Pulmonary artery endothelial cell (primary cell): Measurements from ENCODE around the gene SVIL. TPM values are rescaled to one million over a fixed set of nuclear protein-coding genes. Genes with fewer than 3 reads are reported as not detected.
"Not testable (repeated sequence)": the region's sequence is repeated elsewhere in the genome, so short reads cannot be mapped to it uniquely, and the experiment has no call there.

ENCODE experiments used
- DNase-seq: peaks from one replicate; pipeline ENCODE4 v3.0.0-alpha.2; 2011; ENCODE audit warnings: low read depth, low spot score
- total RNA-seq: library from RNA; depleted of rRNA; stranded (reverse); fragments of >200 nt; gene quantifications from 2 replicates; pipeline ENCODE4 v1.2.3, GENCODE V29; 2014

Gene SVIL
- total RNA-seq, 1 donor from 2014 or later: 67.4 TPM

- DNase-seq: no peak
Observed at GRCh38 chr10:29622382-29622922, 12.3 kb downstream of the SVIL start.

DNA sequence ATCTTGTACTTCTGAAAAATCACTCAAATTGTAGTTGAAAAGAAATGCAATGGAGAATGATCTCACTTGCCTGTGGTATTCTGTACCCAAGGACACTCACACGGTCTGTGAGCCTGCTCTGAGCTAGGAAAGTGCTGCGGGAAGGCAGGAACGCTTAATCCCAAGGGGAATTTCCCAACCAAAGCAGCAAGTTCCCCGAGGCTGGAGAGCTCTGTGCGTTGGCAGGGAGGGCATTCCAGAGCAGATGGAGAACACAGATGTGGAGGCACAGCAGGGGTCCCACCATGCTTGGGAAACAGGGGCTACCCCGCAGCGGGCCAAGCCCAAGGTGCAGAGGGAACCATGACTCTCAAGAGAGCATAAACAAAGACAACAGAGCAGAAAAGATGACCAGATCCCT is 13.6 kb downstream of the SVIL start:
- no peak for DNase-seq

- DNase-seq: no peak
Observed at GRCh38 chr10:29620112-29620690, 14.6 kb downstream of the SVIL start.

- DNase-seq: no peak
Observed at GRCh38 chr10:29619241-29619669, 15.5 kb downstream of the SVIL start.

DNA sequence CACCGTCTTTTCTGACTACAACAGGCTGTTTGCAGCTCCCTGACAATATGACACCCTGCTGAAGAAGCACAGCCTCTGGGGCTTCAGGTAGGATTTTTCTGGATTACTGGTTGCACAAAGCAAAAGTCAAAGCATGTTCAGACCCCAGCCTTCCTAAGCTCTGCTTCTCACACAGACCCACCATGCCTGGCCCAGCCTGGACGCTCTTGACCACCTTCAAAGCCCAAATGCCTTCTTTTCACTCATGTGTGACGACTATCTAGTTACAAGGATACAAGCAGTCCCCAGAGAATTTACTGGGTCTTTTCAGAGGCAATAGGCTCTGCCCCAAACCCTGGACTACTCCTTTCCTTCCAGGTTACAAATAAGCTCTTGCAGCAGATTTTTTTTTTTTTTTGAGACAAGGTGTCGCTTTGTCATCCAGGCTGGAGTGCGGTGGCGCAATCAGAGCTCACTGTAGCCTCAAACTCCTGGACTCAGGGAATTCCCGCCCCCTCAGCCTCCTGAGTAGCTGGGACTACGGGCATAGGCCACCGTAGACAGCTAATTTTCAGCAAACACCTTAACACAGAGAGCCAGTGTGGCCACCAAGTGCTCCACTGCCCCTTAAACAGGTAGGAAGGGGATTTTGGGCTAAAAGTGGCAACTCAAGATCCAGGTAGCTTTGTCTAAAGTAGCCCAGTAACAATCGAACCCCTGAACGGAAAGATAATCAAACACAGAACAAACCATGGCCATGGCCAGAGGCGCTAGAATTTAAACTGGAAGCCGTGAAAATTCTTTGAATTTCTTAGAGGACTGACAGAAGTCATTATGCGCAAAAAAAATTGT is 16.2 kb downstream of the SVIL start:
- DNase-seq: no peak

DNA sequence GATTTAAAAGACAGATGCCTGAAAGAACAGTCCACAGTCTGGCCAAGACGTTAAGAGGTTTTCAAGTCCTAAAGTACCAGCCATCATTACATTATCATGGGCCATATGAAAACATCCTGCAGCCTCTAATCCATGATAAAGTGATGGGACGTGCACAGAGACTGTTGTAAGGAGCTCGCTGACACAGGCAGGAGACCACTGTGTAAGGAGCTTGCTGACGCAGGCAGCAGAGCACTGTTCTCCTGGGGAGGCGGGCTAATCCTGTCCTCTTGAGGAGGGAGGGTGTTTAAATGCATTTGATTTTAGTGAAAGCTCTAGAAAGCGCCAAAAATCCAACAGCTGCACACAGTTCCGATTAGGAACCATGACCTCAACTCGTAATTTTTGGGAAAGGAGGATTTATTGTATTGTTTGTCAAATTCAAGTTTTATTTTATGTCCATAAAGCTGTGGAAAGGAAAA is 16.9 kb downstream of the SVIL start:
- DNase-seq: no peak

- no peak for DNase-seq
Observed at GRCh38 chr10:29616542-29616941, 18.2 kb downstream of the SVIL start.

- no peak for DNase-seq
Observed at GRCh38 chr10:29615195-29615594, 19.6 kb downstream of the SVIL start.

DNA sequence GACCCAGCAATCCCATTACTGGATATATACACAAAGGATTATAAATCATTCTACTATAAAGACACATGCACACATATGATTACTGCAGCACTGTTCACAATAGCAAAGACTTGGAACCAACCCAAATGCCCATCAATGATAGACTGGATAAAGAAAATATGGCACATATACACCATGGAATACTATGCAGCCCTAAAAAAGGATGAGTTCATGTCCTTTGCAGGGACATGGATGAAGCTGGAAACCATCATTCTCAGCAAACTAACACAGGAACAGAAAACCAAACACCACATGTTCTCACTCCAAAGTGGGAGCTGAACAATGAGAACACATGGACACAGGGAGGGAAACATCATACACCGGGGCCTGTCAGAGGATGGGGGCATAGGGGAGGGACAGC is 20.5 kb downstream of the SVIL start:
- DNase-seq: not testable (repeated sequence)

DNA sequence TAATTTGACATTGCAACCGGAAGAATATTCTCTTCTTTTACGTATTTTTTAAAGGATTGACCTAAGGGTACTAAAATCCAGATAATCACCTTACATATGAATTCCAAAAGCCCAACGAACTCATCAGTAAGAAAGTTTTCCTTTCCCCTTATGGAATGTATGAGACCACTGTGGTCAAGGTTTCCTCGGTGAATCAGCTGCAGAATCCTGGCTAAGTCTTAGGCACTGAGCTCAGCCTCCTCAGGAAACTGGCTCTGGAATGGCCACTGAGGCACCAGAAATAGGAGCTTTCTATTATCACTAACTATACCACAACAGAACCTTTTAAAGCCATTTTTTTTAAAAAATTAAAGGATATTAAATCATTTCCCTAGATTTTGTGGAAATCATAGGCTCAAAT is 21.0 kb downstream of the SVIL start:
- no peak for DNase-seq

DNA sequence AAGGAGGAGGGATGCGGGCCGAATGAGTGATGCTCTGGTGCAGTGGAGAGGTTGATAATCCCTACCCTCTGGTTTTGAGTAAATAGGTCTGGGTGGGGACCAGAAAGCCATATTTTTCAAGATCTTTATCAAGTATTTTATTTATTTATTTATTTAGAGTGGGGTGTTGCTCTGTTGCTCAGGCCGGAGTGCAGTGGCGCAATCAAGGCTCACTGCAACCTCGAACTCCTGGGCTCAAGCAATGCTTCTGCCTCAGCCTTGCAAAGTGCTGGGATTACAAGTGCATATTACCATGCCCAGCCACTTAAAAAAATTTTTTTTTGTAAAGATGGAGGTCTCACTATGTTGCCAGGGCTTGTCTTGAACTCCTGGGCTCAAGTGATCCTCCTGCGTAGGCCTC is 21.6 kb downstream of the SVIL start:
- no peak for DNase-seq

DNA sequence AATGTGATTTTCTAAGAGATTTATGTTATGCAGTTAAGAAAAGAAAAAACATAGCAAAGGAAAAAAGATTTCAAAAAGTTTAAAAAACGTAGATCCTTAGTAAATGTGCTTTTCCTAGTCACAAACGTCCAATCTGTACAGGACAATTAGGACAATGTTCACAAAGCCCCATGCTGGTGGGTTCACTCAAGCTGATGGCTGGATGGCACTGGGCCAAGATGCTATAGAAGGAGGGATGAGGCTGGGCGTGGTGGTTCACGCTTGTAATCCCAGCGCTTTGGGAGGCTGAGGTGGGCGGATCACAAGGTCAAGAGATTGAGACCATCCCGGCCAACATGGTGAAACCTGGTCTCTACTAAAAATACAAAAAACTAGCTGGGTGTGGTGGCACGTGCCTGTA is 22.1 kb downstream of the SVIL start:
- DNase-seq: no peak

DNA sequence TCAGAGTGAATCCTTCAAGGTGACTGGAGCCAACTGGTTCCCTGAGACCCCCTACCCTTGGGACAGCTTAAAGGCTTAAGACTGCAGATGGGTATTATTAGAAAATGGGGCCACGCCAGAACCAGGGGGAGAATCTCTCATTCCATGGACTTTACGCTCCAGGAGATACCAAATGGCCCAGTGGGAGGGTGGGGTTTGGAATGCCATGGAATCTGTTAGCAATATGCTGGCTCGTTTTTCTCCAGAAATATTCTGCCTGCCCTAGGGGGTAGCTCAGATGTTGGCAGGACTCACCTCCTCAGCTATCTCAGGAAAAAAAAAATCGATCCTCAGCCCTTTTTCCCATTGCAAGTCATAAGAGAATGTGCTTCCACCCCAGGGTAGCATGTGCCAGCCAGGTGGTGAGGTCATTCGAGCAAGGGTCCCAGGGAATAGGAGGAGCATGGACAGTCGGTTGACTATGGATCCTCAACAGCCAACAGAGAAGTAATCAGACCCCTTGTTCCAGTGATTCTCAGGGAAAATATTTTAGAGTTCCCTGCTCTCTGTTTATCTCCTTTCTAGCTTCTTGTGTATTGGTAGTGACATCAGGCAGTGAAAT is 22.9 kb downstream of the SVIL start:
- no peak for DNase-seq

DNA sequence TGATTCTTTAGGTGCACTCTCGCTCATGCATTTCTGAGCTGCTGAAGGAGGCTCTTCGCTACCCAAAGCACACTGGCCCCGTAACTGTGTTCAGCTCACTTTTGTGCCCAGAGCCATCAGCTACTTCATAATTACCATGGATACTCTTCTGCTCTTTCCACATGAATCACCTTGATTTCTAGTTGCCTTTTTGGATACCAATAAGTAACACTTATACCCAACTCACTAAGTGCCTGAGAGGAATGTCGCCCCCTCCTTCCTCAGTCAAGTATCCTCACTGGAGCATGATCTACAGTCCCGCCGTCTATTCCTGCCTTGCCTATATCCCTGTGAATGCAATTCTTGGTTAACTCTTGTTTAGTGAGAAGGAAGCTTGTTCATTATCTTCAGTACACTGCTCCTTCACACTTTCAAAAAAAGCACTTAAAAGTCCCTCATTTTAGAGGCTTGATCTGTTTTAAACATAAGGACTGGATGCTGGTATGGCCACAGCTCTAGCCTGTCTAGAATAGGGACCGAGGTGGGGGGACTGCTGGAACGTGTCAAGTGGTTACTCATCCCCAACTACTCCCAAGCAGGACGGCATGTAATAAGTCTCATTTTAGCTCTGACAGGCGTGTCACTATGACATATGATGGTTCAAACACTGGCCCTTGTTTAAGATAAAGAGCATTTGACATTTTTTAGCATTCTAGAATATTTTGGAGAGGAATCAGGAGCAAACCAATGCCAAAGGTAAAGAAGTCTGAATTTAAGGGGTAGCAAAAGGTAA is 23.7 kb downstream of the SVIL start:
- no peak for DNase-seq

DNA sequence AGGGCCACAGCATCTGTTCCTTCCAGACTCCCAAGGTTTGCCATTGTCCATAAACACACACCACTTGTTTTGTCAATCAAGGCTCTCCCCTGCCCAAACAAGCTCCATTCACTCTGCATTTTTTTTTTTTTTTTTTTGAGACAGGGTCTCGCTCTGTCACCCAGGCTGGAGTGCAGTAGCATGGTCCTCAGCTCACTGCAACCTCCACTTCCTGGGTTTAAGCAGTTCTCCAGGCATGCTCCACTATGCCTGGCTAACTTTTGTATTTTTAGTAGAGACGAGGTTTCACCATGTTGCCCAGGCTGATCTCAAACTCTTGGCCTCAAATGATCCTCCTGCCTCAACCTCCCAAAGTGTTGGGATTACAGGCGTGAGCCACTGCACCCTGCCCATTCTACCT is 24.4 kb downstream of the SVIL start:
- not testable (repeated sequence) for DNase-seq

DNA sequence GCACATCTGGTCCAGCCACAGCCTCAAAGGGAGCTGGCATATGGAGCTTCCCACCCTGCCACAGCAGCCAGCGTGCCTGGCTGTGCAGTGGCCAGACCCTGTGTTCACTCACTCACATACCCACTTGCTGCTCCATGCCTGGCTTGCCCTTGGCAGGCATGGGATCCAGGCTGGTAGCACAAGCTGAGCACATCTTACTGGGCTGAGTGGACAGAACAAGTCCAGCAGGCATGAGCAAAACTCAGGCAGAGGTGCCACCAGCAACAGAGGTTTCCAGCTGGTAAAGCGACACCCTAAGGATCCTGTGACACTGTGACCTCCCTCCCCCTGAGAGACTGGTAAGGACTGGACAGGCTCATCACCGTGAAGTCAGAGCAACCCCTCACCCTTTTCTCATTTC is 25.1 kb downstream of the SVIL start:
- no peak for DNase-seq

GRCh38 chr10:29608476-29609301 is 26.1 kb downstream of the SVIL start:
- DNase-seq: no peak

DNA sequence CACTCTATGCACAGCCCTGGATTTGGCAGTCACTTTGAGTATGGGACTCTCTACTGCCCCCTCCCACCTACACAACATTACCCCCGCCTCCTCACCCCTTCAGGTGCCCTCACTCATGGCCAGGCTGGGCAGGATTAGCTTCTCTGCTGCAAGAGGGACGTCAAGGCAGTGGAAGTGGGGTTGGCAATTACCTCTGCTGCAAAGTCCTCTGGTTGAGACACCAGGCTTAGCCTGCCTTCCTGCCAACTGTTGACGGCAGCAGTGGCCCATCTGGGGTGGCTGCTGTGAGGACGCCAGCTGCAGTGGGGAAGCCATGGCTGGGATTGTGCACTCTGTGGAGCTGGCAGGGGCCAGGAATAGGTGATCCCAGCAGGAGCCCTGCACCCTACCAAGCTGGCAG is 26.7 kb downstream of the SVIL start:
- DNase-seq: no peak

DNA sequence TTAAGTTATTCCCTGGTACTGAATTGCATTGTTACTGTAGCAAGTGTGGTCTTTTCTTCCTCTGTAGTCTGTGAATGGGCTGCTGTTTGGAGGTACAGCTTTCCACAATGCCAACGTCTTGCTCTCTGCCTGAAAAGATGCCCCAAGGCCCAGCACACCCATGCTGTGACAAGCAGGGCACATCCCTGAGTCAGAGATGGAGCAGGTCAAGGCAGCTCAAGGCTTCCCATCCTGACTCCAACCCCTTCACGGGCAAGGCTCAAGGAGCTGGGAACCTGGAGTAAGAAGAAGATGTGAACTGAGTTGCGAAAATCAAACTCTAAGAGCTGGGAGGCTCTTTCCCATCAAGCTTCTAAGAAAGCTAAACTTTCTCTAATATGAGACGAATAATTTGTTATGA is 27.2 kb downstream of the SVIL start:
- no peak for DNase-seq

- DNase-seq: not testable (repeated sequence)
Observed at GRCh38 chr10:29606693-29607092, 28.1 kb downstream of the SVIL start.
